H1 (cell line): ENCODE results near the gene TMEM151A.

Experiments used
- BACH1 ChIP-seq: IDR thresholded peaks from 2 replicates; pipeline ENCODE4 v1.6.1; 2012; ENCODE audit warnings: low read length, improper control_type of control experiment
- CREB1 ChIP-seq: IDR thresholded peaks from 2 replicates; pipeline ENCODE4 v1.6.1; 2012; ENCODE audit warnings: inconsistent platforms
- CTCF ChIP-seq, 3 experiments: IDR thresholded peaks; 1 replicate in 2 of 3; 2 replicates in 1 of 3; pipeline versions ENCODE4 v1.5.1 to v1.6.1; 2011; ENCODE audit warnings: low read length in 3 of 3, mild to moderate bottlenecking in 3 of 3, inconsistent platforms in 2 of 3, low read depth in 1 of 3, moderate library complexity in 1 of 3; ENCODE audit not compliant: insufficient read depth in 1 of 3; ENCODE audit errors: control extremely low read depth in 1 of 3
- EP300 ChIP-seq, 2 experiments: IDR thresholded peaks; 1 replicate in 1 of 2; 2 replicates in 1 of 2; pipeline ENCODE4 v1.6.1; 2011 to 2012; ENCODE audit warnings: low read depth in 2 of 2, low read length in 2 of 2, mild to moderate bottlenecking in 2 of 2, borderline replicate concordance in 1 of 2, inconsistent platforms in 1 of 2, moderate library complexity in 1 of 2
- JUND ChIP-seq: IDR thresholded peaks from 2 replicates; pipeline ENCODE4 v1.6.1; 2011; ENCODE audit warnings: mild to moderate bottlenecking, improper control_type of control experiment, low read length
- POLR2A ChIP-seq, 2 experiments: IDR thresholded peaks; 1 replicate in 1 of 2; 2 replicates in 1 of 2; pipeline ENCODE4 v1.6.1; 2011; ENCODE audit warnings: low read depth in 2 of 2, low read length in 2 of 2, mild to moderate bottlenecking in 2 of 2; ENCODE audit errors: control extremely low read depth in 1 of 2
- POLR2AphosphoS5 ChIP-seq: IDR thresholded peaks from 2 replicates; pipeline ENCODE4 v1.6.1; 2011; ENCODE audit warnings: low read depth, low read length
- RAD21 ChIP-seq, 2 experiments: IDR thresholded peaks in 1 of 2; conservative IDR thresholded peaks in 1 of 2; 2 replicates each; pipeline ENCODE4 v1.6.1; 2011; ENCODE audit warnings: low read depth in 2 of 2, low read length in 2 of 2, improper control_type of control experiment in 1 of 2, inconsistent platforms in 1 of 2, mild to moderate bottlenecking in 1 of 2, moderate library complexity in 1 of 2
- SIRT6 ChIP-seq: IDR thresholded peaks from one replicate; pipeline ENCODE4 v1.7.1; 2012; ENCODE audit warnings: low read length, inconsistent platforms
- SUZ12 ChIP-seq: fragments of 200-600 bp; sonication (generic); IDR thresholded peaks from 2 replicates; pipeline ENCODE4 v1.6.1; 2012; ENCODE audit warnings: mild to moderate bottlenecking, inconsistent platforms, low read length, moderate library complexity, mixed read lengths
- TF ChIP-seq, protein P1 (sequence below): IDR thresholded peaks from 2 replicates; pipeline ENCODE4 v1.6.1; 2012; ENCODE audit warnings: low read length, inconsistent platforms

DNA sequence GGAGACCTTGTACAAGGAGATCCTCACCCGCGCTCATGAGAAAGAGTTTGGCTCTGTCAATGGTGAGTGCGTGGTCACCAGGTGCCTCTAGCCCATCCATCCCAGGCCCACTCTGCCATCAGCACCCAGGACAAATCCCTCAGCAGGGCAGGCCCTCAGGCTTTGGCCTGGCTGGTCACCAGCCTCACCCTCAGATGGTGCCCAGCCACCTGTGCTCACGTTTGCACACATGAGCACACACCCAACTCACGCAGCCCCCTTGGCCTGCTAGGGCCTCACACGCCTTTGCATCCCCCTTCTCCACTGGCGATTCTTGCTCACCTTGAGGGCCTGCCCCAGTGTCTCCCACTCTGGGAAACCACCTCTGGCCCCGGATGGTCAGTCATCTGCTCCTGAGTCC is 27.3 kb upstream of the TMEM151A start:
- TF ChIP-seq POLR2A (IDR thresholded peaks at IDR 0.05; ENCODE audit: control extremely low read depth in 1 of 2, low read depth in 2 of 2, low read length in 2 of 2) (no peak), SUZ12 (no peak), BACH1 (no peak), CTCF (IDR thresholded peaks at IDR 0.05; ENCODE audit: control extremely low read depth in 1 of 3, insufficient read depth in 1 of 3, low read depth in 1 of 3, low read length in 3 of 3) (no peak), POLR2AphosphoS5 (no peak), CREB1 (no peak), SIRT6 (no peak), JUND (no peak), RAD21 (IDR thresholded peaks at IDR 0.05 in 1 of 2, conservative IDR thresholded peaks at IDR 0.05 in 1 of 2; ENCODE audit: low read depth in 2 of 2, low read length in 2 of 2) (no peak), EP300 (IDR thresholded peaks at IDR 0.05; ENCODE audit: borderline replicate concordance in 1 of 2, low read depth in 2 of 2, low read length in 2 of 2) (no peak)
- TF ChIP-seq, protein P1, sequence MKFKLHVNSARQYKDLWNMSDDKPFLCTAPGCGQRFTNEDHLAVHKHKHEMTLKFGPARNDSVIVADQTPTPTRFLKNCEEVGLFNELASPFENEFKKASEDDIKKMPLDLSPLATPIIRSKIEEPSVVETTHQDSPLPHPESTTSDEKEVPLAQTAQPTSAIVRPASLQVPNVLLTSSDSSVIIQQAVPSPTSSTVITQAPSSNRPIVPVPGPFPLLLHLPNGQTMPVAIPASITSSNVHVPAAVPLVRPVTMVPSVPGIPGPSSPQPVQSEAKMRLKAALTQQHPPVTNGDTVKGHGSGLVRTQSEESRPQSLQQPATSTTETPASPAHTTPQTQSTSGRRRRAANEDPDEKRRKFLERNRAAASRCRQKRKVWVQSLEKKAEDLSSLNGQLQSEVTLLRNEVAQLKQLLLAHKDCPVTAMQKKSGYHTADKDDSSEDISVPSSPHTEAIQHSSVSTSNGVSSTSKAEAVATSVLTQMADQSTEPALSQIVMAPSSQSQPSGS, result no peak
